ENCODE measurements around the gene TSPAN9. TPM values are rescaled to one million over a fixed set of nuclear protein-coding genes. Genes with fewer than 3 reads are reported as not detected.

The TSPAN9 gene
- total and polyA plus RNA-seq, 2 donors from 2014 or later = 62.4 to 81.6 TPM

DNA sequence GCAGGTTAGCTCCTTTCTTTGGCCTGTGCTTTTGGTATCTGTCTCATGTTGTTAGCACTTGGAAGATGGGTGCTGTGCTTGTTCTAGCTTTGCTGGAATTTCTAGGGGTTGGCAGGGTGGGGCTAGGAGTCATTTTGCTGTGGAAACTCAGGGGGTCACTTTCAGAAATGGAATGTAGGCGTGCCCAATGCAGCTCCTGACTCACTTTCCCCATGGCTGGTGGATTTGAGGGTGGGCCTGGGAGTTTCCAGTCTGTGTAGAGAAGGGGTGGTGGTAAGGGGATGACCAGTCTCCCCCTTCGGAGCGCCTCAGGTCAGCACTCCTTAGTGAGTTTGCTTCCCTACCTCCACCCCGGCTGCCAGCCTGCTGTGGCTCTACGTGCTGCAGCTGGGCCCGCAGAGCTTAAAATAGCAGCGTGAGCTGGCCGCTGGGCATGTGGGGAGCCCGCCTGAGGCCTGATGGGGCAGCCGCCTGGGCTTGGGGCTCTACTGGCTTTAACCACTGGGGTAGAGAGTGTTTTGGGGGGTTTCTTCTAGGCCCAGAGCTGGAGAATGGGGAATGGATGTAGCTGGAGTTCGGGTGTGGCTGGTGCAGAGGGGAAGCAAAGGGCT is 108.2 kb downstream of the TSPAN9 start:
- intact Hi-C loops (cut with DNase I) = no loop called here
- H3K27me3 ChIP-seq (ENCODE audit: control insufficient read depth, insufficient read depth, low read length) = no peaks in the 10 kb centered on the region
- TF ChIP-seq, protein P1, sequence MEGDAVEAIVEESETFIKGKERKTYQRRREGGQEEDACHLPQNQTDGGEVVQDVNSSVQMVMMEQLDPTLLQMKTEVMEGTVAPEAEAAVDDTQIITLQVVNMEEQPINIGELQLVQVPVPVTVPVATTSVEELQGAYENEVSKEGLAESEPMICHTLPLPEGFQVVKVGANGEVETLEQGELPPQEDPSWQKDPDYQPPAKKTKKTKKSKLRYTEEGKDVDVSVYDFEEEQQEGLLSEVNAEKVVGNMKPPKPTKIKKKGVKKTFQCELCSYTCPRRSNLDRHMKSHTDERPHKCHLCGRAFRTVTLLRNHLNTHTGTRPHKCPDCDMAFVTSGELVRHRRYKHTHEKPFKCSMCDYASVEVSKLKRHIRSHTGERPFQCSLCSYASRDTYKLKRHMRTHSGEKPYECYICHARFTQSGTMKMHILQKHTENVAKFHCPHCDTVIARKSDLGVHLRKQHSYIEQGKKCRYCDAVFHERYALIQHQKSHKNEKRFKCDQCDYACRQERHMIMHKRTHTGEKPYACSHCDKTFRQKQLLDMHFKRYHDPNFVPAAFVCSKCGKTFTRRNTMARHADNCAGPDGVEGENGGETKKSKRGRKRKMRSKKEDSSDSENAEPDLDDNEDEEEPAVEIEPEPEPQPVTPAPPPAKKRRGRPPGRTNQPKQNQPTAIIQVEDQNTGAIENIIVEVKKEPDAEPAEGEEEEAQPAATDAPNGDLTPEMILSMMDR (IDR thresholded peaks at IDR 0.05; ENCODE audit: borderline replicate concordance, extremely low read depth, insufficient read depth) = no peak
- no peak overlapping the region for H3K9ac ChIP-seq (ENCODE audit: low read length in 3 of 3)
- no peaks in the 10 kb centered on the region for H3K9me3 ChIP-seq (ENCODE audit: control insufficient read depth in 2 of 3, insufficient read depth in 1 of 3, low read length in 3 of 3)
- FAIRE-seq (no peak), DNase-seq (no peak)
- no peak overlapping the region for H3K4me3 ChIP-seq (ENCODE audit: low read length in 3 of 3)
- H3K4me1 ChIP-seq (ENCODE audit: control insufficient read depth in 2 of 3, insufficient read depth in 2 of 3, low read depth in 1 of 3, low read length in 3 of 3) = peaks cover 0 to 30% (median 27%) of the 10 kb centered on the region in 3 donors
- H3K36me3 ChIP-seq (ENCODE audit: control insufficient read depth in 2 of 3, insufficient read depth in 3 of 3, low read length in 3 of 3) = no peaks in the 10 kb centered on the region
- no peak overlapping the region for H3K27ac ChIP-seq (ENCODE audit: low read depth in 2 of 2, low read length in 2 of 2)

- FAIRE-seq (no peak), DNase-seq (no peak)
- Histone ChIP-seq H3K4me1 (ENCODE audit: control insufficient read depth in 2 of 3, insufficient read depth in 2 of 3, low read depth in 1 of 3, low read length in 3 of 3) (peaks cover 0 to 30% (median 27%) of the 10 kb centered on the region in 3 donors), H3K9ac (ENCODE audit: low read length in 3 of 3) (no peak overlapping the region), H3K9me3 (ENCODE audit: control insufficient read depth in 2 of 3, insufficient read depth in 1 of 3, low read length in 3 of 3) (no peaks in the 10 kb centered on the region), H3K27me3 (ENCODE audit: control insufficient read depth, insufficient read depth, low read length) (no peaks in the 10 kb centered on the region), H3K36me3 (ENCODE audit: control insufficient read depth in 2 of 3, insufficient read depth in 3 of 3, low read length in 3 of 3) (no peaks in the 10 kb centered on the region), H3K27ac (ENCODE audit: low read depth in 2 of 2, low read length in 2 of 2) (no peak overlapping the region), H3K4me3 (ENCODE audit: low read length in 3 of 3) (no peak overlapping the region)
- intact Hi-C loops (cut with DNase I) = no loop called here
- TF ChIP-seq, protein P1 (IDR thresholded peaks at IDR 0.05; ENCODE audit: borderline replicate concordance, extremely low read depth, insufficient read depth) = no peak
Observed at GRCh38 chr12:3186546-3187215, 109.5 kb downstream of the TSPAN9 start.

- Histone ChIP-seq H3K27ac (ENCODE audit: low read depth in 2 of 2, low read length in 2 of 2) (no peak overlapping the region), H3K27me3 (ENCODE audit: control insufficient read depth, insufficient read depth, low read length) (no peaks in the 10 kb centered on the region), H3K36me3 (ENCODE audit: control insufficient read depth in 2 of 3, insufficient read depth in 3 of 3, low read length in 3 of 3) (no peaks in the 10 kb centered on the region), H3K4me3 (ENCODE audit: low read length in 3 of 3) (no peak overlapping the region), H3K4me1 (ENCODE audit: control insufficient read depth in 2 of 3, insufficient read depth in 2 of 3, low read depth in 1 of 3, low read length in 3 of 3) (peaks cover 0 to 33% (median 30%) of the 10 kb centered on the region in 3 donors), H3K9me3 (ENCODE audit: control insufficient read depth in 2 of 3, insufficient read depth in 1 of 3, low read length in 3 of 3) (no peaks in the 10 kb centered on the region), H3K9ac (ENCODE audit: low read length in 3 of 3) (no peak overlapping the region)
- TF ChIP-seq, protein P1 (IDR thresholded peaks at IDR 0.05; ENCODE audit: borderline replicate concordance, extremely low read depth, insufficient read depth) = no peak
- DNase-seq (peak in 1 of 5 donors; percentile 82), FAIRE-seq (no peak)
- intact Hi-C loops (cut with DNase I) = no loop called here
Observed at GRCh38 chr12:3187846-3188770, 110.9 kb downstream of the TSPAN9 start.
